GM12878 (cell line): Measurements from ENCODE around the gene P2RX2. TPM values are rescaled to one million over a fixed set of nuclear protein-coding genes. Genes with fewer than 3 reads are reported as not detected.

Experiments
- ATAC-seq: fragments of 200-7000 bp; cut with Tn5 transposase; 3 replicates; pipeline ENCODE4 v1.9.1; 2020; ENCODE audit warnings: mild to moderate bottlenecking, moderate library complexity
- BruUV-seq: library from RNA; stranded (reverse); fragments of 400-500 nt; replicated peaks from 2 replicates; lab custom pipeline; 2021; lab: Mats Ljungman, UMichigan
- CTCF ChIA-PET: fragments of 300-600 bp; sonication (Branson Sonifier 250); formaldehyde crosslinking; extraction: SDS; loops from one replicate; lab custom pipeline; 2021; ENCODE audit warnings: inconsistent platforms; lab: Yijun Ruan, JAX
- POLR2A ChIA-PET: fragments of 350-600 bp; formaldehyde crosslinking; extraction: SDS; loops from one replicate; lab custom pipeline; 2021; ENCODE audit warnings: inconsistent platforms; lab: Charles Lee
- RAD21 ChIA-PET: fragments of 300-600 bp; sonication (Branson Sonifier 250); formaldehyde crosslinking; loops from one replicate; lab custom pipeline; 2023; ENCODE audit warnings: antibody characterized with exemption; ENCODE audit not compliant: unreplicated experiment; lab: Charles Lee
- SMC1A ChIA-PET: fragments of 300-600 bp; sonication (Branson Sonifier 250); formaldehyde crosslinking; loops from one replicate; lab custom pipeline; 2023; ENCODE audit not compliant: unreplicated experiment, uncharacterized antibody; lab: Charles Lee
- DNase-seq: peaks from one replicate; pipeline ENCODE4 v3.0.0-alpha.2; 2011; ENCODE audit warnings: low read depth, low spot score
- FAIRE-seq: peaks from 3 replicates; lab custom pipeline; 2011; peaks lifted over from hg19 to GRCh38; lab: Jason Lieb, UNC
- H2AFZ ChIP-seq: 2 replicates; pipeline ENCODE4 v1.6.0; 2011; ENCODE audit warnings: low read depth, low read length, control low read depth; ENCODE audit not compliant: control insufficient read depth
- H3K27ac ChIP-seq: 2 replicates; pipeline ENCODE4 v1.5.1; 2011; ENCODE audit warnings: control low read depth; ENCODE audit not compliant: control insufficient read depth, insufficient read depth
- H3K27me3 ChIP-seq, 2 experiments: replicated peaks in 1 of 2; 2 replicates each; pipeline versions ENCODE4 v1.6.0 to v1.6.1; 2011; ENCODE audit warnings: low read length in 1 of 2; ENCODE audit not compliant: control insufficient read depth in 2 of 2, insufficient read depth in 2 of 2
- H3K36me3 ChIP-seq, 2 experiments: 2 replicates each; pipeline ENCODE4 v1.5.1; 2011; ENCODE audit warnings: low read length in 1 of 2; ENCODE audit not compliant: control insufficient read depth in 2 of 2, insufficient read depth in 2 of 2
- H3K4me1 ChIP-seq: 2 replicates; pipeline ENCODE4 v1.6.1; 2011; ENCODE audit warnings: mild to moderate bottlenecking, low read length, moderate library complexity, mixed read lengths; ENCODE audit not compliant: control insufficient read depth, insufficient read depth
- H3K4me2 ChIP-seq: 2 replicates; pipeline ENCODE4 v1.6.0; 2011; ENCODE audit warnings: control low read depth; ENCODE audit not compliant: control insufficient read depth, insufficient read depth
- H3K4me3 ChIP-seq: fragments of 200-600 bp; sonication (generic); 2 replicates; pipeline ENCODE4 v1.5.1; 2016
- H3K79me2 ChIP-seq: 2 replicates; pipeline ENCODE4 v1.6.0; 2011; ENCODE audit warnings: low read length; ENCODE audit not compliant: control insufficient read depth, insufficient read depth
- H3K9ac ChIP-seq: 2 replicates; pipeline ENCODE4 v1.8.0; 2011; ENCODE audit warnings: low read length, control low read depth, mixed read lengths; ENCODE audit not compliant: control insufficient read depth, insufficient read depth
- H3K9me3 ChIP-seq: replicated peaks from 3 replicates; pipeline ENCODE4 v1.5.1; 2011; ENCODE audit warnings: mild to moderate bottlenecking, low read length; ENCODE audit not compliant: control insufficient read depth, insufficient read depth
- H4K20me1 ChIP-seq: 2 replicates; pipeline ENCODE4 v1.6.0; 2011; ENCODE audit not compliant: control insufficient read depth, insufficient read depth
- CEBPB ChIP-seq, 2 experiments: fragments of 150-350 bp in 1 of 2; IDR thresholded peaks; 2 replicates each; pipeline ENCODE4 v1.6.1; 2012 to 2014; ENCODE audit warnings: low read depth in 2 of 2, low read length in 2 of 2, borderline replicate concordance in 1 of 2, inconsistent platforms in 1 of 2
- WGBS: methylation state at CpG from one replicate; pipeline ENCODE4 v1.1.6; 2016; ENCODE audit warnings: low lambda C conversion rate; ENCODE audit not compliant: insufficient replicate concordance, insufficient coverage; ENCODE audit errors: missing lambda C conversion rate; 5-methylcytosine and 5-hydroxymethylcytosine counted together
- in situ Hi-C: fragments of 300-500 bp; cut with MboI; formaldehyde crosslinking; loops from 9 replicates; pipeline ENCODE4 v1.14.3; 2018; ENCODE audit warnings: mixed read lengths
- intact Hi-C: fragments of 100-400 bp; cut with micrococcal nuclease; formaldehyde crosslinking; loops from one replicate; pipeline ENCODE4 v1.14.2; 2022; ENCODE audit not compliant: unreplicated experiment
- polyA plus RNA-seq, 11 experiments: library from polyadenylated mRNA; depleted of rRNA in 4 of 11; unstranded in 6 of 11; stranded (reverse) in 5 of 11; fragments of >200 nt; fragmentation: Nextera tagmentation in 4 of 11; fragmentation: Illumina TruSeq in 1 of 11; extraction: Ambion mirVana in 4 of 11; extraction: Trizol in 1 of 11; gene quantifications; 1 replicate in 1 of 11; 2 replicates in 10 of 11; pipeline versions ENCODE4 v1.2.1 to v1.2.3, GENCODE V29; 2011 to 2016; ENCODE audit warnings: inconsistent platforms in 2 of 11, missing spikeins in 2 of 11, low read depth in 1 of 11
- total RNA-seq, 4 experiments: library from RNA; depleted of rRNA in 3 of 4; stranded (reverse); fragments of >200 nt in 3 of 4; fragmentation: Illumina TruSeq in 1 of 4; extraction: Trizol in 1 of 4; gene quantifications; 2 replicates each; pipeline versions ENCODE4 v1.2.1 to v1.2.3, GENCODE V29; 2013 to 2021
- TF ChIP-seq, protein P1 (sequence below): fragments of 150-350 bp; IDR thresholded peaks from 2 replicates; pipeline ENCODE4 v1.6.1; 2014; ENCODE audit warnings: mild to moderate bottlenecking, low read depth, low read length
- TF ChIP-seq, protein P2 (sequence below): IDR thresholded peaks from 2 replicates; pipeline ENCODE4 v1.6.1; 2011; ENCODE audit warnings: borderline replicate concordance, low read depth, mild to moderate bottlenecking, moderate library complexity, low read length; ENCODE audit not compliant: insufficient read depth, poor library complexity, severe bottlenecking
- TF ChIP-seq, protein P3 (sequence below): fragments of 450-650 bp; IDR thresholded peaks from 2 replicates; pipeline ENCODE4 v1.6.1; 2016; ENCODE audit warnings: mild to moderate bottlenecking
- TF ChIP-seq, protein P4 (sequence below): fragments of 450-650 bp; IDR thresholded peaks from 2 replicates; pipeline ENCODE4 v1.6.1; 2017; ENCODE audit warnings: mild to moderate bottlenecking, moderate library complexity

The P2RX2 gene
- total and polyA plus RNA-seq, 10 of the 15 experiments (the other 5 are each of a cell fraction or from before 2014, with no cell fraction given), result not detected

GRCh38 chr12:132571598-132571997 lies 47.0 kb upstream of the P2RX2 start:
- Histone ChIP-seq H3K4me1 (no peaks in the 10 kb centered on the region), H3K9ac (no peak overlapping the region), H2AFZ (no peak overlapping the region), H3K4me3 (no peak overlapping the region), H4K20me1 (no peaks in the 10 kb centered on the region), H3K27me3 (no peaks in the 10 kb centered on the region), H3K79me2 (no peaks in the 10 kb centered on the region), H3K27ac (no peak overlapping the region), H3K9me3 (no peaks in the 10 kb centered on the region), H3K36me3 (no peaks in the 10 kb centered on the region; a peak in 2 of 4 replicates), H3K4me2 (no peak overlapping the region)
- no peak for DNase-seq
- 79% methylated on average over 12 of the region's 20 CpGs for WGBS
- SMC1A ChIA-PET, result no interaction called here
- TF ChIP-seq, protein P1, sequence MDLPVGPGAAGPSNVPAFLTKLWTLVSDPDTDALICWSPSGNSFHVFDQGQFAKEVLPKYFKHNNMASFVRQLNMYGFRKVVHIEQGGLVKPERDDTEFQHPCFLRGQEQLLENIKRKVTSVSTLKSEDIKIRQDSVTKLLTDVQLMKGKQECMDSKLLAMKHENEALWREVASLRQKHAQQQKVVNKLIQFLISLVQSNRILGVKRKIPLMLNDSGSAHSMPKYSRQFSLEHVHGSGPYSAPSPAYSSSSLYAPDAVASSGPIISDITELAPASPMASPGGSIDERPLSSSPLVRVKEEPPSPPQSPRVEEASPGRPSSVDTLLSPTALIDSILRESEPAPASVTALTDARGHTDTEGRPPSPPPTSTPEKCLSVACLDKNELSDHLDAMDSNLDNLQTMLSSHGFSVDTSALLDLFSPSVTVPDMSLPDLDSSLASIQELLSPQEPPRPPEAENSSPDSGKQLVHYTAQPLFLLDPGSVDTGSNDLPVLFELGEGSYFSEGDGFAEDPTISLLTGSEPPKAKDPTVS, result no peak
- no peak for TF ChIP-seq CEBPB (IDR thresholded peaks at IDR 0.05; ENCODE audit: borderline replicate concordance in 1 of 2, low read depth in 2 of 2, low read length in 2 of 2)
- TF ChIP-seq, protein P2, sequence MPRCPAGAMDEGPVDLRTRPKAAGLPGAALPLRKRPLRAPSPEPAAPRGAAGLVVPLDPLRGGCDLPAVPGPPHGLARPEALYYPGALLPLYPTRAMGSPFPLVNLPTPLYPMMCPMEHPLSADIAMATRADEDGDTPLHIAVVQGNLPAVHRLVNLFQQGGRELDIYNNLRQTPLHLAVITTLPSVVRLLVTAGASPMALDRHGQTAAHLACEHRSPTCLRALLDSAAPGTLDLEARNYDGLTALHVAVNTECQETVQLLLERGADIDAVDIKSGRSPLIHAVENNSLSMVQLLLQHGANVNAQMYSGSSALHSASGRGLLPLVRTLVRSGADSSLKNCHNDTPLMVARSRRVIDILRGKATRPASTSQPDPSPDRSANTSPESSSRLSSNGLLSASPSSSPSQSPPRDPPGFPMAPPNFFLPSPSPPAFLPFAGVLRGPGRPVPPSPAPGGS, result no peak
- TF ChIP-seq, protein P3, sequence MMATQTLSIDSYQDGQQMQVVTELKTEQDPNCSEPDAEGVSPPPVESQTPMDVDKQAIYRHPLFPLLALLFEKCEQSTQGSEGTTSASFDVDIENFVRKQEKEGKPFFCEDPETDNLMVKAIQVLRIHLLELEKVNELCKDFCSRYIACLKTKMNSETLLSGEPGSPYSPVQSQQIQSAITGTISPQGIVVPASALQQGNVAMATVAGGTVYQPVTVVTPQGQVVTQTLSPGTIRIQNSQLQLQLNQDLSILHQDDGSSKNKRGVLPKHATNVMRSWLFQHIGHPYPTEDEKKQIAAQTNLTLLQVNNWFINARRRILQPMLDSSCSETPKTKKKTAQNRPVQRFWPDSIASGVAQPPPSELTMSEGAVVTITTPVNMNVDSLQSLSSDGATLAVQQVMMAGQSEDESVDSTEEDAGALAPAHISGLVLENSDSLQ, result no peak
- TF ChIP-seq, protein P4, sequence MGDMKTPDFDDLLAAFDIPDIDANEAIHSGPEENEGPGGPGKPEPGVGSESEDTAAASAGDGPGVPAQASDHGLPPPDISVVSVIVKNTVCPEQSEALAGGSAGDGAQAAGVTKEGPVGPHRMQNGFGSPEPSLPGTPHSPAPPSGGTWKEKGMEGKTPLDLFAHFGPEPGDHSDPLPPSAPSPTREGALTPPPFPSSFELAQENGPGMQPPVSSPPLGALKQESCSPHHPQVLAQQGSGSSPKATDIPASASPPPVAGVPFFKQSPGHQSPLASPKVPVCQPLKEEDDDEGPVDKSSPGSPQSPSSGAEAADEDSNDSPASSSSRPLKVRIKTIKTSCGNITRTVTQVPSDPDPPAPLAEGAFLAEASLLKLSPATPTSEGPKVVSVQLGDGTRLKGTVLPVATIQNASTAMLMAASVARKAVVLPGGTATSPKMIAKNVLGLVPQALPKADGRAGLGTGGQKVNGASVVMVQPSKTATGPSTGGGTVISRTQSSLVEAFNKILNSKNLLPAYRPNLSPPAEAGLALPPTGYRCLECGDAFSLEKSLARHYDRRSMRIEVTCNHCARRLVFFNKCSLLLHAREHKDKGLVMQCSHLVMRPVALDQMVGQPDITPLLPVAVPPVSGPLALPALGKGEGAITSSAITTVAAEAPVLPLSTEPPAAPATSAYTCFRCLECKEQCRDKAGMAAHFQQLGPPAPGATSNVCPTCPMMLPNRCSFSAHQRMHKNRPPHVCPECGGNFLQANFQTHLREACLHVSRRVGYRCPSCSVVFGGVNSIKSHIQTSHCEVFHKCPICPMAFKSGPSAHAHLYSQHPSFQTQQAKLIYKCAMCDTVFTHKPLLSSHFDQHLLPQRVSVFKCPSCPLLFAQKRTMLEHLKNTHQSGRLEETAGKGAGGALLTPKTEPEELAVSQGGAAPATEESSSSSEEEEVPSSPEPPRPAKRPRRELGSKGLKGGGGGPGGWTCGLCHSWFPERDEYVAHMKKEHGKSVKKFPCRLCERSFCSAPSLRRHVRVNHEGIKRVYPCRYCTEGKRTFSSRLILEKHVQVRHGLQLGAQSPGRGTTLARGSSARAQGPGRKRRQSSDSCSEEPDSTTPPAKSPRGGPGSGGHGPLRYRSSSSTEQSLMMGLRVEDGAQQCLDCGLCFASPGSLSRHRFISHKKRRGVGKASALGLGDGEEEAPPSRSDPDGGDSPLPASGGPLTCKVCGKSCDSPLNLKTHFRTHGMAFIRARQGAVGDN, result no peak
- POLR2A ChIA-PET, result no interaction called here
- in situ Hi-C loops, result no loop called here
- intact Hi-C loops, result no loop called here
- BruUV-seq, result no TSS peak
- no peak for ATAC-seq
- RAD21 ChIA-PET, result no interaction called here
- CTCF ChIA-PET, result no interaction called here
- no peak for FAIRE-seq
